Liver (tissue), 9 donors: ENCODE results near the gene MINK1. TPM values are rescaled to one million over a fixed set of nuclear protein-coding genes. Genes with fewer than 3 reads are reported as not detected.

Source experiments
- DNase-seq: peaks from one replicate; pipeline ENCODE4 v3.0.0-alpha.2; 2017; ENCODE audit warnings: low spot score
- H3K27ac ChIP-seq, 2 donors: one replicate each; pipeline ENCODE4 v1.7.0; 2013; ENCODE audit warnings: inconsistent platforms in 2 of 2, low read length in 2 of 2, control low read depth in 1 of 2, low read depth in 1 of 2, mild to moderate bottlenecking in 1 of 2
- H3K27me3 ChIP-seq, 4 donors: one replicate each; pipeline versions ENCODE4 v1.6.1 to v1.7.0; 2013; ENCODE audit warnings: low read length in 3 of 4, inconsistent platforms in 1 of 4, mild to moderate bottlenecking in 1 of 4, moderate library complexity in 1 of 4; ENCODE audit not compliant: control insufficient read depth in 4 of 4, insufficient read depth in 4 of 4
- H3K36me3 ChIP-seq, 4 donors: one replicate each; pipeline versions ENCODE4 v1.6.1 to v1.7.0; 2013; ENCODE audit warnings: low read length in 3 of 4, mild to moderate bottlenecking in 3 of 4, low read depth in 1 of 4, moderate library complexity in 1 of 4; ENCODE audit not compliant: control insufficient read depth in 4 of 4, insufficient read depth in 3 of 4
- H3K4me1 ChIP-seq, 4 donors: one replicate each; pipeline versions ENCODE4 v1.6.1 to v1.7.0; 2013; ENCODE audit warnings: low read length in 3 of 4, mild to moderate bottlenecking in 3 of 4, moderate library complexity in 1 of 4; ENCODE audit not compliant: control insufficient read depth in 4 of 4, insufficient read depth in 4 of 4
- H3K4me3 ChIP-seq, 3 donors: one replicate each; pipeline versions ENCODE4 v1.6.1 to v1.7.0; 2013; ENCODE audit warnings: low read length in 3 of 3, control low read depth in 1 of 3, low read depth in 1 of 3, mild to moderate bottlenecking in 1 of 3
- H3K9ac ChIP-seq, 2 donors: one replicate each; pipeline ENCODE4 v1.7.0; 2013; ENCODE audit warnings: low read length in 2 of 2, mild to moderate bottlenecking in 2 of 2, moderate library complexity in 2 of 2, control low read depth in 1 of 2, low read depth in 1 of 2
- H3K9me3 ChIP-seq, 4 donors: one replicate each; pipeline versions ENCODE4 v1.6.1 to v1.7.0; 2013; ENCODE audit warnings: low read length in 3 of 4; ENCODE audit not compliant: control insufficient read depth in 4 of 4
- ATF3 ChIP-seq: IDR thresholded peaks from 2 replicates; pipeline ENCODE4 v1.6.1; 2016; ENCODE audit warnings: antibody characterized with exemption
- EGR1 ChIP-seq, 2 donors: IDR thresholded peaks; 2 replicates each; pipeline ENCODE4 v1.6.1; 2016 to 2018; ENCODE audit warnings: antibody characterized with exemption in 2 of 2, low read depth in 2 of 2
- FOXA1 ChIP-seq: IDR thresholded peaks from 2 replicates; pipeline ENCODE4 v1.6.1; 2016; ENCODE audit warnings: antibody characterized with exemption
- FOXA2 ChIP-seq: IDR thresholded peaks from 2 replicates; pipeline ENCODE4 v1.6.1; 2016; ENCODE audit warnings: antibody characterized with exemption
- GABPA ChIP-seq, 2 donors: IDR thresholded peaks in 1 of 2; conservative IDR thresholded peaks in 1 of 2; 2 replicates each; pipeline ENCODE4 v1.6.1; 2016; ENCODE audit warnings: antibody characterized with exemption in 2 of 2, mild to moderate bottlenecking in 1 of 2, moderate library complexity in 1 of 2
- HNF4A ChIP-seq, 2 donors: conservative IDR thresholded peaks; 2 replicates each; pipeline ENCODE4 v1.6.1; 2016; ENCODE audit warnings: antibody characterized with exemption in 2 of 2, mild to moderate bottlenecking in 2 of 2
- HNF4G ChIP-seq: IDR thresholded peaks from 2 replicates; pipeline ENCODE4 v1.6.1; 2016; ENCODE audit warnings: antibody characterized with exemption
- JUND ChIP-seq, 2 donors: IDR thresholded peaks; 2 replicates each; pipeline ENCODE4 v1.6.1; 2016; ENCODE audit warnings: antibody characterized with exemption in 2 of 2
- NR2F2 ChIP-seq: IDR thresholded peaks from 2 replicates; pipeline ENCODE4 v1.6.1; 2016; ENCODE audit warnings: antibody characterized with exemption
- RAD21 ChIP-seq, 2 donors: IDR thresholded peaks; 2 replicates each; pipeline ENCODE4 v1.6.1; 2016; ENCODE audit warnings: antibody characterized with exemption in 2 of 2, mild to moderate bottlenecking in 2 of 2
- RXRA ChIP-seq, 2 donors: IDR thresholded peaks; 2 replicates each; pipeline ENCODE4 v1.6.1; 2017 to 2018; ENCODE audit warnings: antibody characterized with exemption in 2 of 2, mild to moderate bottlenecking in 1 of 2
- SP1 ChIP-seq: IDR thresholded peaks from 2 replicates; pipeline ENCODE4 v1.6.1; 2018; ENCODE audit warnings: antibody characterized with exemption, mild to moderate bottlenecking
- TAF1 ChIP-seq: conservative IDR thresholded peaks from 2 replicates; pipeline ENCODE4 v1.6.1; 2016; ENCODE audit warnings: antibody characterized with exemption, mild to moderate bottlenecking
- YY1 ChIP-seq: IDR thresholded peaks from 2 replicates; pipeline ENCODE4 v1.6.1; 2016; ENCODE audit warnings: antibody characterized with exemption, mild to moderate bottlenecking
- WGBS: extraction: QIAGEN DNeasy Blood & Tissue Kit; methylation state at CpG from one replicate; pipeline ENCODE4 v1.1.7; 2013; 5-methylcytosine and 5-hydroxymethylcytosine counted together
- polyA plus RNA-seq, 2 donors: library from polyadenylated mRNA; stranded (reverse) in 1 of 2; unstranded in 1 of 2; fragments of 200-250 nt in 1 of 2; fragments of >200 nt in 1 of 2; fragmentation: Nextera tagmentation in 1 of 2; extraction: Ambion mirVana in 1 of 2; gene quantifications; one replicate each; pipeline versions ENCODE4 v1.2.1 to v1.2.3, GENCODE V29; 2013 to 2015
- total RNA-seq, 2 donors: library from RNA; depleted of rRNA; stranded (reverse); fragments of >200 nt; gene quantifications; one replicate each; pipeline ENCODE4 v1.2.3, GENCODE V29; 2014
- TF ChIP-seq, protein P1 (sequence below): IDR thresholded peaks from 2 replicates; pipeline ENCODE4 v1.6.1; 2016; ENCODE audit warnings: antibody characterized with exemption
- TF ChIP-seq, protein P2 (sequence below): IDR thresholded peaks from 2 replicates; pipeline ENCODE4 v1.6.1; 2016; ENCODE audit warnings: antibody characterized with exemption
- TF ChIP-seq, protein P3 (sequence below): IDR thresholded peaks from 2 replicates; pipeline ENCODE4 v1.6.1; 2016; ENCODE audit warnings: antibody characterized with exemption, mild to moderate bottlenecking
- TF ChIP-seq, protein P4 (sequence below): fragments of 150-350 bp; IDR thresholded peaks from 2 replicates; pipeline ENCODE4 v1.5.1; 2017; ENCODE audit warnings: improper control_type of control experiment, low read depth, low read length; ENCODE audit not compliant: missing input control
- donor health status: healthy.
- donor health status: healthy.
- donor health status: healthy.
- donor health status: healthy.
- donor health status: healthy.

The MINK1 gene
- total and polyA plus RNA-seq, 4 donors, result 6.9 to 30.6 (median 21.1) TPM

- TF ChIP-seq, protein P1, sequence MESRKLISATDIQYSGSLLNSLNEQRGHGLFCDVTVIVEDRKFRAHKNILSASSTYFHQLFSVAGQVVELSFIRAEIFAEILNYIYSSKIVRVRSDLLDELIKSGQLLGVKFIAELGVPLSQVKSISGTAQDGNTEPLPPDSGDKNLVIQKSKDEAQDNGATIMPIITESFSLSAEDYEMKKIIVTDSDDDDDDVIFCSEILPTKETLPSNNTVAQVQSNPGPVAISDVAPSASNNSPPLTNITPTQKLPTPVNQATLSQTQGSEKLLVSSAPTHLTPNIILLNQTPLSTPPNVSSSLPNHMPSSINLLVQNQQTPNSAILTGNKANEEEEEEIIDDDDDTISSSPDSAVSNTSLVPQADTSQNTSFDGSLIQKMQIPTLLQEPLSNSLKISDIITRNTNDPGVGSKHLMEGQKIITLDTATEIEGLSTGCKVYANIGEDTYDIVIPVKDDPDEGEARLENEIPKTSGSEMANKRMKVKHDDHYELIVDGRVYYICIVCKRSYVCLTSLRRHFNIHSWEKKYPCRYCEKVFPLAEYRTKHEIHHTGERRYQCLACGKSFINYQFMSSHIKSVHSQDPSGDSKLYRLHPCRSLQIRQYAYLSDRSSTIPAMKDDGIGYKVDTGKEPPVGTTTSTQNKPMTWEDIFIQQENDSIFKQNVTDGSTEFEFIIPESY, result no peak
- TF ChIP-seq FOXA2 (no peak), TAF1 (no peak), RXRA (IDR thresholded peaks at IDR 0.05) (no peak), ATF3 (no peak), JUND (IDR thresholded peaks at IDR 0.05) (no peak), GABPA (IDR thresholded peaks at IDR 0.05 in 1 of 2, conservative IDR thresholded peaks at IDR 0.05 in 1 of 2) (no peak), HNF4G (no peak), YY1 (no peak), SP1 (no peak), EGR1 (IDR thresholded peaks at IDR 0.05; ENCODE audit: low read depth in 2 of 2) (no peak), HNF4A (conservative IDR thresholded peaks at IDR 0.05) (no peak), NR2F2 (no peak), RAD21 (IDR thresholded peaks at IDR 0.05) (no peak), FOXA1 (no peak)
- TF ChIP-seq, protein P2, sequence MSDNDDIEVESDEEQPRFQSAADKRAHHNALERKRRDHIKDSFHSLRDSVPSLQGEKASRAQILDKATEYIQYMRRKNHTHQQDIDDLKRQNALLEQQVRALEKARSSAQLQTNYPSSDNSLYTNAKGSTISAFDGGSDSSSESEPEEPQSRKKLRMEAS, result no peak
- TF ChIP-seq, protein P3, sequence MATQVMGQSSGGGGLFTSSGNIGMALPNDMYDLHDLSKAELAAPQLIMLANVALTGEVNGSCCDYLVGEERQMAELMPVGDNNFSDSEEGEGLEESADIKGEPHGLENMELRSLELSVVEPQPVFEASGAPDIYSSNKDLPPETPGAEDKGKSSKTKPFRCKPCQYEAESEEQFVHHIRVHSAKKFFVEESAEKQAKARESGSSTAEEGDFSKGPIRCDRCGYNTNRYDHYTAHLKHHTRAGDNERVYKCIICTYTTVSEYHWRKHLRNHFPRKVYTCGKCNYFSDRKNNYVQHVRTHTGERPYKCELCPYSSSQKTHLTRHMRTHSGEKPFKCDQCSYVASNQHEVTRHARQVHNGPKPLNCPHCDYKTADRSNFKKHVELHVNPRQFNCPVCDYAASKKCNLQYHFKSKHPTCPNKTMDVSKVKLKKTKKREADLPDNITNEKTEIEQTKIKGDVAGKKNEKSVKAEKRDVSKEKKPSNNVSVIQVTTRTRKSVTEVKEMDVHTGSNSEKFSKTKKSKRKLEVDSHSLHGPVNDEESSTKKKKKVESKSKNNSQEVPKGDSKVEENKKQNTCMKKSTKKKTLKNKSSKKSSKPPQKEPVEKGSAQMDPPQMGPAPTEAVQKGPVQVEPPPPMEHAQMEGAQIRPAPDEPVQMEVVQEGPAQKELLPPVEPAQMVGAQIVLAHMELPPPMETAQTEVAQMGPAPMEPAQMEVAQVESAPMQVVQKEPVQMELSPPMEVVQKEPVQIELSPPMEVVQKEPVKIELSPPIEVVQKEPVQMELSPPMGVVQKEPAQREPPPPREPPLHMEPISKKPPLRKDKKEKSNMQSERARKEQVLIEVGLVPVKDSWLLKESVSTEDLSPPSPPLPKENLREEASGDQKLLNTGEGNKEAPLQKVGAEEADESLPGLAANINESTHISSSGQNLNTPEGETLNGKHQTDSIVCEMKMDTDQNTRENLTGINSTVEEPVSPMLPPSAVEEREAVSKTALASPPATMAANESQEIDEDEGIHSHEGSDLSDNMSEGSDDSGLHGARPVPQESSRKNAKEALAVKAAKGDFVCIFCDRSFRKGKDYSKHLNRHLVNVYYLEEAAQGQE, result no peak
- TF ChIP-seq, protein P4, sequence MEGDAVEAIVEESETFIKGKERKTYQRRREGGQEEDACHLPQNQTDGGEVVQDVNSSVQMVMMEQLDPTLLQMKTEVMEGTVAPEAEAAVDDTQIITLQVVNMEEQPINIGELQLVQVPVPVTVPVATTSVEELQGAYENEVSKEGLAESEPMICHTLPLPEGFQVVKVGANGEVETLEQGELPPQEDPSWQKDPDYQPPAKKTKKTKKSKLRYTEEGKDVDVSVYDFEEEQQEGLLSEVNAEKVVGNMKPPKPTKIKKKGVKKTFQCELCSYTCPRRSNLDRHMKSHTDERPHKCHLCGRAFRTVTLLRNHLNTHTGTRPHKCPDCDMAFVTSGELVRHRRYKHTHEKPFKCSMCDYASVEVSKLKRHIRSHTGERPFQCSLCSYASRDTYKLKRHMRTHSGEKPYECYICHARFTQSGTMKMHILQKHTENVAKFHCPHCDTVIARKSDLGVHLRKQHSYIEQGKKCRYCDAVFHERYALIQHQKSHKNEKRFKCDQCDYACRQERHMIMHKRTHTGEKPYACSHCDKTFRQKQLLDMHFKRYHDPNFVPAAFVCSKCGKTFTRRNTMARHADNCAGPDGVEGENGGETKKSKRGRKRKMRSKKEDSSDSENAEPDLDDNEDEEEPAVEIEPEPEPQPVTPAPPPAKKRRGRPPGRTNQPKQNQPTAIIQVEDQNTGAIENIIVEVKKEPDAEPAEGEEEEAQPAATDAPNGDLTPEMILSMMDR, result no peak
- Histone ChIP-seq H3K4me3 (peak overlapping the region; percentile 8 to 96 (median 77)), H3K9ac (peak overlapping the region in 1 of 2 donors; percentile 27), H3K36me3 (no peaks in the 10 kb centered on the region), H3K4me1 (peaks cover 12 to 35% (median 27%) of the 10 kb centered on the region in 4 donors), H3K27me3 (no peaks in the 10 kb centered on the region), H3K27ac (peak overlapping the region; percentile 86 to 90), H3K9me3 (no peaks in the 10 kb centered on the region)
- 35% methylated on average over 4 of the region's 4 CpGs for WGBS
- no peak for DNase-seq
These were observed 1.5 kb downstream of the MINK1 start for GRCh38 chr17:4834681-4835020.
